GM12801 (cell line): Measurements from ENCODE around the gene KCNA1.

Experiments used
- TF ChIP-seq, protein P1 (sequence below): IDR thresholded peaks from one replicate; pipeline ENCODE4 v1.5.1; 2011; ENCODE audit warnings: control low read depth; ENCODE audit not compliant: insufficient read length; ENCODE audit errors: extremely low read depth

KCNA1 gene

DNA sequence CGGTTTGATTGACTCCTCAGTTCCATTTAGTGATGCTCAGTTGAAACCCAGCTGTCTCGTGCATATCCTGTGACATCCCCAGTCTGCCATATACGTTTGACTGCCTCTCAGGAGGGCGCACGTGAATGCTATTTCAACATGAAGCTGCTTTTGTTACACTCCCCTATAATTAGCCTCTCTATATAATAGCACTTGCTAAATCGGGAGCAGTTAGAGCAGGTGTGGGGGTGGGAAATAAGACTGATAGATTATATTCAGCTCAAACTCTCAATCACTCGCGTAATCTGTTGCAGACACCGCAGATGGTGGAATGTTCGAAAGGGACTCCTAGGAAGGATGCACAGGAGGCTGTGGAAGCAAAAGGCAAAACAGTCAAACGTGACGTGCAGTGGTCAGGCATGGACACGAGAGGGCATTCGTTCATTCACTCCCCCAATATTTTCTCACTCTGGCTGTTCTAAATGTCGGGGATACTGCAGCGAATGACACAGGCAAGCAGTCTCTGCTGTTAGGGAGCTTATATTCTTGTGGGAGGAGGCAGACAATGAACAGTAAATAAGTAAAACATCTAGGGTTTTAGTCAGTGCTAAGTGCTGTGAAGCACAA is 29.8 kb downstream of the KCNA1 start:
- TF ChIP-seq, protein P1, sequence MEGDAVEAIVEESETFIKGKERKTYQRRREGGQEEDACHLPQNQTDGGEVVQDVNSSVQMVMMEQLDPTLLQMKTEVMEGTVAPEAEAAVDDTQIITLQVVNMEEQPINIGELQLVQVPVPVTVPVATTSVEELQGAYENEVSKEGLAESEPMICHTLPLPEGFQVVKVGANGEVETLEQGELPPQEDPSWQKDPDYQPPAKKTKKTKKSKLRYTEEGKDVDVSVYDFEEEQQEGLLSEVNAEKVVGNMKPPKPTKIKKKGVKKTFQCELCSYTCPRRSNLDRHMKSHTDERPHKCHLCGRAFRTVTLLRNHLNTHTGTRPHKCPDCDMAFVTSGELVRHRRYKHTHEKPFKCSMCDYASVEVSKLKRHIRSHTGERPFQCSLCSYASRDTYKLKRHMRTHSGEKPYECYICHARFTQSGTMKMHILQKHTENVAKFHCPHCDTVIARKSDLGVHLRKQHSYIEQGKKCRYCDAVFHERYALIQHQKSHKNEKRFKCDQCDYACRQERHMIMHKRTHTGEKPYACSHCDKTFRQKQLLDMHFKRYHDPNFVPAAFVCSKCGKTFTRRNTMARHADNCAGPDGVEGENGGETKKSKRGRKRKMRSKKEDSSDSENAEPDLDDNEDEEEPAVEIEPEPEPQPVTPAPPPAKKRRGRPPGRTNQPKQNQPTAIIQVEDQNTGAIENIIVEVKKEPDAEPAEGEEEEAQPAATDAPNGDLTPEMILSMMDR = no peak

DNA sequence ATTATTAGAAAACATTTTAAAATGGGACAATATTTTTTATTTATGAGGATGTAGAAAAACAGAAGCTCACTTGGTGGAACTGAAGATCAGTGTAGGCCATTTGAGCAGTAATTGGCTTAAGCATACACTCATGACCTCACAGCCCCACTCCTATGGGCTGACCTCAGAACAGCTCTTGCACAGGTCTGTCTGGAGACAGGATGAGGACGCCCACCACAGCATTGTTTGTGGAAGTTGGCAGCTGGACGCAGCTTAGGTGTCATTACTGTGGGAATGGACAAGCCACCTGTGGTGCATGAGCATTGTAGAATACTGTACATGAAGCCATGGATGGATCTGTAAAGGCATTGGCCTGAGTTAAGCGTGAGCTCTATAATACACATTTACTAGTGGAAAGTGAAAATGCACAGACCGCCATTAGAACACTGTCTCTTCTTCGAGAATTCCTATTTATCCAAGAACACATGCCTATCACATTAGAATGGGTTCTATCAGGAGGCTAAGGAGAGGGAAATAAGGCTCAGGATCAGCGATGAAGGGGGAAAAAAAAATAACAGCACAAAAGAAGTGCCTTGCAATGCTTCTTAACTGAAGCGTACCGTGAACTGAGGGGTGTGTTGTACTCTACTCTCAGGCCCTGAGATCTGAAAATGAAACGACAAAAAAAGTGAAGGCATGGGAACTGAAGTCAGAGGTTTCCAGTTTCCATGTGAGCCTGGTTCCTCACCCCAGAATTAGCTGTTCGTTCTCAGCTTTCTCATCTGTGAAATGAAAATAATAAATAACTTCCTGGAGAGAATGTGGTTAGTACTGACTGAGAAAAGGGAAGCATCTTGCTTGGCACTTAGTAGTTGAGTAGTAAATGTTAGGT is 33.6 kb downstream of the KCNA1 start:
- TF ChIP-seq, protein P1 = no peak

DNA sequence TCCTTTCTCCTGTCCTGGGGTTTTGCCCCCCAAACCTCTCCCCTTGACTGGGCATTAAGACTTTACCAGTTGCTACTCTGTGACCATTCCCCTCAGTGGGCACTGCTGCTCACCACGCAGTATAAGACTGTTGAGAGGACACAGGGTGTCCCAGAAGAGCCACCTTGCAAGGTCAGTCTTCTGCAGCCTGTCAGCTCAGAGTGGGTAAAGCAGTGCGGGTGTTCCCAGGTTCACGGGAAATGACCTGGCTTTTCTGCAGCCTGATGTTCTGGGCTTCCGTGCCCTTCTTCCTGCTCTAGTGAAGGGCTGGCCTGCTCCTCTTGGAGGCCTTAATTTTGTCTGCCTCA is 34.2 kb downstream of the KCNA1 start:
- TF ChIP-seq, protein P1 = no peak

DNA sequence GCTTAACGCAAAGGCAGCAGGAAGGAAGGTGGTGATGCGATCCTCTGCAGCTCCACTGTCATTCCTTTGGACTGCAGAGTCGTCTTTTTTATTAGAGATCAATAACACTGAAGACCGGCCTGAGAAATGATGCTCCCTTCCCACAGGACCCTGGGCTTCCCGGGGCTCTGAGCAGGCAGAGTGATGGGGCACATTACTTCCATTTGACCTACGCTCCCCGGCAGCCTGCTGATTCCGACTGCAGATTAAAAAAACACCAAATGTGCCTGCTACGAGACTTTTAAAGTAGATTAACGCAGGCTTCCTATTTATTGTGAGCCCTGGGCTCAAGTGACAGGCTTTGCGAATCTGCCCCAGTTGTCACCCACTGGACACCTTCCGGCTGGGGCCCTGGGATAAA is 37.5 kb downstream of the KCNA1 start:
- TF ChIP-seq, protein P1 = no peak

DNA sequence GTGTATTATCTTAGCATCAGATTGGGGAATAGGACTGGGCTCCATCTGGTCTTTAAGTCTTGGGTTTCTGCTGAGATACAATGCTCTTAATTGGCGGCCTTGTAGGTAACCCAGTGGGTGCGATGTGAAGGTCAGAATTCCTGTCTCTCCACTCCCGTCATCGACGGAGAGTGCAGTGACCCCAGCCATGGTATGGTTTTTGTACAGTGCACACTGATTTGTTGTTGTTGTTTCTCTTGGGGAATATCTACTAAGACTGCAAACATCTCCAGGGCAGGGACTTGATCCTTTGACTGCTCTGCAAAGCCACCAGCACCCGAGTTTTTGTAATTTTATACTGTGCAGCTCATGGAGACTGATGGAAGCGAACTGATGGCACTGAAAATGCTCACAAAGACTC is 41.4 kb downstream of the KCNA1 start:
- TF ChIP-seq, protein P1 = no peak

DNA sequence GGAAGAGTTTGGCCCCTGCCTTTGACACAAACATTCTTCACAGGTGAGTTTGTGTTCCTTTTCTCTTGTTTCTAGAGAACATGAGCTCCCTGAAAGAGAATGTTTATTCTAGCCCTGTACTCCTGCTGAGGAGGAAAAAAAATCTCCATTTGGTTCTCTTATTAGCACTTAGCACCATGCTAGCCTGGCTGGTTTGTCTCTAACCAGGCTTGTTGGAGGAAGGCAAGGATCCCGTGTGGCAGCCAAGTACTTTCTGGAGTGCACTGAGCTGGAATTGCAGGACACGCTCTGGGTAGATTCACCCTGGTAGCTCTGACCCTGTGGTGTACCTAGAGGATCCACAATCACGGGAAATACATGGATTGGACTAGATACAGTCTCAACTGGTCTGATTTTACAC is 41.9 kb downstream of the KCNA1 start:
- TF ChIP-seq, protein P1 = no peak

DNA sequence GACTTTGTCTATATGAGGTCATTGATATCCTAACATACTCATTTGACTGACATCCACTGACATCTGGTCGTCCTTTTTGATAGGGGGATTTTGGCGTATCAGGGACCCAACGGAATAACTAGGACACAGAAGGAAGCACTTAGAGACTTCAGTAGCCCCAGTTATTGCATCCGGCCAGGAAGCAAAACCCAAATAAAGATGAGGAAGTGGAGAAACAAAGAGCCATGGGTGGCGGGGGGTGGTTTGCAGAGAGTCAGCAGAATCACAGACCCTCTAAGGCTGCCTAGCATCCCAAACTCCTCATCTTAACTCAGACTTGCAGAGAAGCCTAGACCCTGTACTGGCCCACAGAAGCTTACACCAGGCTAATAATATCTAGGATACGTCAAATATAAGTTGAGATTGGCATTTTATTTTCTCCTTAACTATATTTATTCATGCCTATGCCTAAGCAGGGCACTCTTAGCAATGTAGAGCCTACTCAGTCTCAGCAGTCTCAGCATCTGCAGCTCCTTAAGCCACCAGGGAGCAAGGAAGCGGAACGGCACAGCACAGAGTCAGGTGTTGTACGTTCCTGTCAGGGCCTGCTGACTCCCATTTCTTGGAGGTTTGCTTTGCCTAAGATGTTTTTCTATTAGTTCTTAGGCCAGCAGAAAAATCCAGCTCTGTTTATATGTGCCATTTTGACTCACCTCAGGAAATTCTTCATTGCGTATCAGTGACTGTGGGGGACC is 45.1 kb downstream of the KCNA1 start:
- TF ChIP-seq, protein P1 = no peak
